SKM-1 (cell line): ENCODE data around the gene ISX.

Source experiments
- DNase-seq: peaks from one replicate; lab custom pipeline; 2025; ENCODE audit not compliant: unreplicated experiment; lab: John Stamatoyannopoulos, UW

The ISX gene

GRCh38 chr22:35109616-35110015, 43.7 kb downstream of the ISX start:
- DNase-seq, result no peak

GRCh38 chr22:35111244-35111643, 45.3 kb downstream of the ISX start:
- DNase-seq, result no peak

GRCh38 chr22:35113341-35113740, 47.4 kb downstream of the ISX start:
- DNase-seq, result no peak

GRCh38 chr22:35114131-35114980, 48.4 kb downstream of the ISX start:
- DNase-seq, result no peak

GRCh38 chr22:35115515-35115914, 49.6 kb downstream of the ISX start:
- no peak for DNase-seq

GRCh38 chr22:35116269-35116668, 50.3 kb downstream of the ISX start:
- DNase-seq, result no peak

- no peak for DNase-seq
Measured at GRCh38 chr22:35116817-35117216, 50.9 kb downstream of the ISX start.

- DNase-seq, result no peak
Measured at GRCh38 chr22:35119494-35119893, 53.5 kb downstream of the ISX start.

- DNase-seq, result no peak
Measured at GRCh38 chr22:35124691-35125219, 58.8 kb downstream of the ISX start.

GRCh38 chr22:35126993-35127392, 61.0 kb downstream of the ISX start:
- no peak for DNase-seq

- DNase-seq, result no peak
Measured at GRCh38 chr22:35128637-35129036, 62.7 kb downstream of the ISX start.

- no peak for DNase-seq
Measured at GRCh38 chr22:35131525-35132000, 65.6 kb downstream of the ISX start.

- DNase-seq, result no peak
Measured at GRCh38 chr22:35132568-35132967, 66.6 kb downstream of the ISX start.

- DNase-seq, result no peak
Measured at GRCh38 chr22:35133702-35134380, 67.9 kb downstream of the ISX start.

- no peak for DNase-seq
Measured at GRCh38 chr22:35134637-35135036, 68.7 kb downstream of the ISX start.

GRCh38 chr22:35135165-35135564, 69.2 kb downstream of the ISX start:
- no peak for DNase-seq
